Stimulated activated CD4-positive, alpha-beta T cell treated with anti-CD3 and anti-CD28 coated beads, Interleukin-12 subunit alpha, Interleukin-12 subunit beta, amount 100 ng/mL, for 48 hours (primary cell): ENCODE measurements around the gene SP140.
A peak's percentile ranks its signal among the peaks of the same experiment; 100 is the strongest.
"Not testable (repeated sequence)": the region's sequence is repeated elsewhere in the genome, so short reads cannot be mapped to it uniquely, and the experiment has no call there.

Experiments used
- DNase-seq, 3 donors: peaks; one replicate each; pipeline ENCODE4 v3.0.0-alpha.2; 2020; ENCODE audit warnings: low read depth in 2 of 3, low spot score in 1 of 3

The SP140 gene

DNA sequence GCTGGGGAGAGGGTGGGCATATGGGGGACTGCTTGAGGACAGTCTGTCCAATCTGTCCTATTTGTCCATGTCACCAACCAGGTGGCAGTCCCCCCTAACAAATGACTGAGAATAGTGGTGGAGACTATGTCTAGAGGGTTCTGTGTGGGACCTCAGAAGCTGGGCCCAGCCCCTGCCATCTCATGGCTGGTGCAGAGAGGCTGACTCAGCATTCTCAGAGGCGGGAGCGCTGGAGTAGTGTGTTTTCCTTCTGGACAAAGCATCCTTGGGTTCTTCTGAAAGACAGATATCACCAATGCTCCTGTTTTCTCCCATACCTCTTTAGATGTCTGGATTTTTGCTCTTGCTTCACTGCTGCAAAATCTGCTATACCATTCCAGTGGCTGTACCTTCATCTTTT is 57.4 kb downstream of the SP140 start:
- DNase-seq = no peak

DNA sequence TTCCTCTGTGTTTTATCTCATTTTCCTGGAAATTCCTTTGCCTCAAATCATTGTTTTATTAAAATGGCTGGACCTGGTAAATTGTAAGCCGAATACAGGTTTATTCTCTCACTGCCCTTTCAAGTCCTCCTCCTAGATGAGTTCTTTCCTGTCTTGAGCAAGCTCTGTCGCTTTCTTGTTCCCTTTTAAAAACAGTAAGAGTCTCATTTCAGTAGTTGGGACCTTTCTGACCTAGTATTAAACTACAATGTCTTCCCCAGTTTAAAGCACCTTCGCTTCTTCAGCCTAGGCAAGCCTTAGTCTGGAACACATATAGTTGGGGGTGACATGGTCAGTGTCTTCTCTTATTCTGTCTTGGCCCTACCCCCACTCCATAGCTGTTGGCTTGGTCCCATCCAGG is 60.5 kb downstream of the SP140 start:
- no peak for DNase-seq

DNA sequence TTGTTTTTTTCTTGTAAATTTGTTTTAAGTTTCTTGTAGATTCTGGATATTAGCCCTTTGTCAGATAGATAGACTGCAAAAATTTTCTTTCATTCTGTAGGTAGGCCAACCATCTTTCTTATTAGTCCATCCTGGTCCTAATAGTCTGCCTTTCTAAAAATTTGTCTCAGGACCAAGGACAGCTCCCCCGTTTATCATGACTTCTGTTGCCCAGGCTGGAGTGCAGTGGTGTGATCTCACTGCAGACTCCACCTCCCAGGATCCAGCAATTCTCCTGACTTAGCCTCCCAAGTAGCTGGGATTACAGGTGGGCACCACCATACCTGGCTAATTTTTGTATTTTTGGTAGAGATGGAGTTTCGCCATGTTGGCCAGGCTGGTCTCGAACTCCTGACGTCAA is 63.8 kb downstream of the SP140 start:
- DNase-seq = not testable (repeated sequence)

DNA sequence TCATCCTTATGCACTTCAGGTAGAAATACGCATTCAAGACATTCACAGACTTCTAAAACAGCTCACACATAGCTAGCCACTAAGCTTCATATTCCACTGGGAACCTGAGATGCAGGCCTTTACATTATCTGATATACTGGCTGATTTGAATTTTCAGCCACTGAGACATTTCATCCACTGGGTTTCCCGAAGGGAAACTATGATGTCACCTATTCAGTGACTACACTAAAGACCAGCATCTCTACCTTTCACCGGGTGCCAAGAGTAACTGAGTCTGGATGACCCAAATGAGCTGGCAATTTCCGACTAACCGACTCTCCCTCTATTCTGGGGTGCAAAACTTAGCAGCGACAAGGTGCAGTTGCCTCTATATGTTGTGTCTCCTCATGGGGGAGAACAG is 69.7 kb downstream of the SP140 start:
- DNase-seq = no peak

DNA sequence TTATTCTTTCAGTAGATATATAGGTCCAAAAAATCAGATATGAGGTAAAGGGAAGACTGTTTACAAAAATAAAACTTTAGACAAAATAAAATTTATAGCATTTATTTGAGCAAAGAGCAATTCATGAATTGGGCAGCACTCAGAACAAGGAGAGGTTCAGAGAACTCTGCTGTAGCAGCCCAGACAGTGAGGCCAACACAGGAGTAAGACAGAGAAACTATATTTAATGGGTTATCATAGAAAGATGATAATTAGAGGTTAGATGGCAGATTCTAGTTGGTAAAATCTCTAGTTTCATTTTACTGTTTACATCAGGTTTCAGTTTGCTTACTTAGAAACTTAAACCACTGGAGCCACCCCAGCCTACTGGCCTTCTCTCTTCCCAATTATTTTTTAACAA is 71.4 kb downstream of the SP140 start:
- no peak for DNase-seq

DNA sequence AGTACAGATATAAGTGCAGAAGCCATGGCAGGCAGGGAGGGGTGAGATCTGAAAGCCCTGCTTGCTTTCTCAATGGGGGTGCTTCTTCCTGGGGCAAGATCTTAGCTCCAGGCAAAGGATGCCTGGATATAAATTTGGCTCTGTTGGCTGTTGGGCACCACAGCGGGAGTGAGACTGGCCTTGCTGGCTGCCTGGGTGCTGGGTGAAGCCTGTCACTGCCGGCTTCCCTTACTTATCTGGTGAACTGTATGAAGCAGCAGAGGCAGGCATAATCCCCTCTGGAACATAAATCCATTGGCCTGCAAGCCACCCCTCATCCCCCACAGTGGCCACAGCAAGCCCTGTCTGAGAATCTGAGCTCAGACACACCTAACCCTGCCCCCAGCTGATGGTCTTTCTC is 74.1 kb downstream of the SP140 start:
- no peak for DNase-seq

DNA sequence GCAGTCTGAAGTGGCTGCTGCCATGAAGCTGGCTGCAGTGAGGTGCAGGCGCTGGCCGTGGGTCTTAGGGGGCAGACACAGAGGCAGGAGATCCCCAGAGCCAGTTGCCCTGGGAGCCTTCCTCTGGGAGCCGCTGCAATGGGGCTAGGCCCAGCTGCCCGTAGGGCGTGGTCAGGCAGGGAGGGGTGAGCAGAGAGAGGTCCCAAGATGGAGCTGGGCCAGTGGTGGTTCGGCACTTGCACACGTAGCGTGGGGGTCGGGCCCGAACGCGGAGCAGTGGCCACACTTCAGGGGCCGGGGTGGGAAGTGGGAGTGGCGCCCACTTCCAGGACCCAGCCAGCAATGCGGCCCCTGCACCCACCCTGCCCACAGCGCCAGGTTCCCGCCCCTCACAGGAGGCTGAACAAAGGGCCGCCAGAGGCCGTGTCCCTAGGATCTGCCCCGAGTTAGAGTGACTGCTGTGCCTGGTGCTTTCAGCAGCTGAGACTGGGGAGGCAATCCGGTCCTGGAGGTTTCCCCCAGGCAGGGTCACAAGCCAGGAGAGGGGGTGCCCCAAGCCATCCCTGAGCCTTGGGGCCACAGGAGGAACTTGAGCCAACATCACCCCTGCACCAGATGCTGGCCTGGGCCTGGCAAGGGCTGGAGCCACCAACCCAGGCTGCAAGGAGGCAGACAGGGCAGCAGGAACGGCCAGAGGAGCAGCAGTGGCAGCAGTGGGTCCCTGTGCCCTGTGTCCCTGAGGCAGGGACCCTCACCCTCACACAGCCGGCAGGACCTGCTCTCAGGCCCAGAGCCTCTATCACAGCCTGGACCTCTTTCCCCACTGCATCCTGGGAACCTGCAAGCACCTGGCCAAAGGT is 80.1 kb downstream of the SP140 start:
- DNase-seq = no peak

DNA sequence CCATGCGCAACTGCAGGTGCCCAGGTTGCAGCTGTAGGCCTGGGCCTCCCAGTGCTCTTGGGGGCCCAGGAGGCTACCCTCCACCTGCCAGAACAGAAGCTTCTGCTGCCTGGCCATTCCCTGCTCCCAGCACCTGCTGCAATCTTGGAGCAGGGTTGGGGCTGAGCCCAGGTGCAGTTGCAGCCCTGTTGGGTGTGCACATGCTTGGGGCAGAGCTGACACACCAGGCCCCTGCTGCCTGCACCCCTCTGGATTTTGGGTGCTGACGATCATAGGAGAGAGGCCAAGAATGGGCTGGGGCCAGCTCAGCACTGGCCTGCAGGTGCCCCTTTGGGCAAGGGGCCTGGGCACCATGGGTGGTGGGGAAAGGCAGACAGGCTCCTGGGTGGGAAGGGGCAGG is 80.9 kb downstream of the SP140 start:
- no peak for DNase-seq

DNA sequence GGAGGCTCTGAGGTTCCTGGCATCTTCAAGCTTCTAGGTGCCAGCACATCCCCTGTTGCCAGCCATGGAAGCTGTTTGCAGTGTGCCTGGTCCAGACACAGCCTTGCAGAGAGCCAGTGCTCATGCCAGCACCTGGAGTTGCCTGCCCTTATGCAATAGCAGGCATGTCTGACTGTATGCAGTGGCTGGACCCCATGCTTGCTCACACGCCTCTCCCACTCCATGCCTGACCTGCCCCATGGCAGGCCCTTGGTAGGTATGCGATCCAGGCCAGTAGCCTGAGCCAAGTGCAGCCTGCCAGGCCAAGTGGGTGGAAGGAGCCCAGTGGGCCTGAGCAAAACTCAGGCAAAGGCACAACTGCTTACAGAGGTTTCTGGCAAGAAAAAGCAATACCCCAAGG is 81.9 kb downstream of the SP140 start:
- DNase-seq = no peak

DNA sequence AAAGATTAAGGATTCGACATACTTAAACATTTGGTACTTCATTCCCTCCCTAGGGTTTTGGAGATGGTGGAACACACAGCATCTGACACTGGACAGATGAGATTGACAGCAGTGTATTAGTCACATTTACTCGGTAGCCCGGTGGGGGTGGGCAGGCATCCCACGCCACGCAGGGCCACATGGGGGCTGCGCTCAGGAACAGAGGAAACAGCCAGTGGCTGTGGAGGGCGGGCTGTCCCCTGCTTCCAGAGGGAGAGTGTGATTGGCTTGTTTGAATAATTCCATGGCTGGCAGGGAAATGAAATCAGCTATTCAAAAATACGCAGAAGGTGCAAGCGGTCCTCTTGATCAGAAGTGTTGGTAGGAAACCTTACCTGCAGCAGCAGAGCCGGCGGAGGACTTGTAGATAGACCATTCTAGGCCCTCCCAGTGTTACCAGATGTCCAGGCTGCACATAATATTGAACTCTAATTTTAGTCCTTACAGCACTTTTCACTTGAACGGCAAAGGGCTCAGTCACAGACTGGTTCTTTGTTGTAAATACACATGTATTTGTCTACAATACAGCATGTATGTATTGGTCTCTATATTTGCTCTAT is 83.0 kb downstream of the SP140 start:
- no peak for DNase-seq

DNA sequence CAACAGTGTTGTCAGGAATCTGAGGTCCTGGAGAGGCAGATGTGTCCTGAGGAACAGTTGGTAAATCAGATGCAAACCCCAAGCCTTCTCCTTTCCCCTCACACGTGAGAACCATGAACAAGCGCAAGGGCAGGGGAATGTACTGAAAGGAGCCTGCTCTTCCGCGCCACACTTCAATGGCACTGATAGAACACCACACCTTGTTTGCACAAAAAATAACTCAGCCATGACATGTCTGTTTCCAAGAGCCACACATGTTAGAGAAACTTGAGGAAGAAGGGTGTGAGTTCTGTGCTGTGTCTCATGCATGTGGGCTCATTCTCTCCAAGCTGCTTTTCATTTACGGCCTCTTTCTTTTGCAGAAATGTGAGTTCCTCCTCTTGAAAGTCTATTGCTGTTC is 85.3 kb downstream of the SP140 start:
- DNase-seq = not testable (repeated sequence)

DNA sequence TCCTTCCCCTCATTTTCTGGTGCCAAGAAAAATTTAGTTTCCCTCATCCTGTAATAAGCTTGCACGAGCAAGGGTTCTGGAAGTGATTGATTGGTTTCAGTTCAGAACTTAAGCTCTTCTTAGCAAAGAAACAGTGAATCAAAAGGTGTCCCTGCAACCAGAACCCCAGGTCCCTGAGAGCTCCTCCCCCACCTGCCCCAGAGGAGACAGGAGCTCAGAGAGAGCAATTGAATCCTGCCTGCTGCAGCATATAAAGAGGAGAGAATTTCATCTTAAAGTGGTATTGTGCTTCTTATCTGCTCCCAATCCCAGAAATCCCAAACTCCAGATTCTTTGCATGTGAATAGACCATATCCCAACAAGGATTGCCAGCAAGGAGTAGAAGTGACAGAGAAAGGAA is 86.1 kb downstream of the SP140 start:
- not testable (repeated sequence) for DNase-seq

DNA sequence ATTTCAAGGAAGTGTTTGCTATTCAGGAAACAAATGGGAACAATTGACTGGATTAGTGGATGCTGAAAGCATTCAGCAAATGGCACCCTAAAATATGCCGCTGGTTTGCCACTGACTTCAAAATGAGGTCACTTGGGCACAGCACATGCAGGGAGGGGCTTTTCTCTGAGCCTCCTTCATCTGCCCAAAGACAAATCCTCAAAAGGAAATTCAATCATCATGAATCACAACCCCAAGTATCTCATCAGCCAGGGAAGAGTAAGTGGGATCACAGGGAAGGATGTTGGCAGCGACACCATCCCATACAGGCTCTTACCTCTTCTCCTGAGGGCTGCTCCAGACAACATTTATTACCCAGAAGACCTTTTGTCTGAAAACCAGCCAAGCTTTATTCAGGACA is 87.1 kb downstream of the SP140 start:
- DNase-seq = no peak

DNA sequence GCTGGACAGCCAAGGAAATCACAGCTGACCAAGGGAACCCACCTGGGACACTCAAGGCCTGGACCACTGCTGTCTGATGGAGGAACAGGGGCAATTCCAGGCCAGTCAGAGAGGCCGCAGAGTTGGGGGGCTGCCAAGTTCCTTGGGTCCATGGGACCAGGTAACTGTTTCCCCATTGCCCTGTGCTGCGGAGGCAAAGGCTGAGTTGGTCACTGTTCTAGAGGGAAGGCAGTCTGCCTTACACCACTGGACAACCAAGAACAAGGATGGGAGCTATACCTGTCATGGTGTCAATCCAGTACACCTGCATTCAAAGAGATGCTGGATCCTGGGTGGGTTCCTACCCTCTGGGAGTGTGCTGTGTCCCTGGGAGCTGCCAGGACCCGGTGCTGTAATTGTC is 91.8 kb downstream of the SP140 start:
- no peak for DNase-seq

DNA sequence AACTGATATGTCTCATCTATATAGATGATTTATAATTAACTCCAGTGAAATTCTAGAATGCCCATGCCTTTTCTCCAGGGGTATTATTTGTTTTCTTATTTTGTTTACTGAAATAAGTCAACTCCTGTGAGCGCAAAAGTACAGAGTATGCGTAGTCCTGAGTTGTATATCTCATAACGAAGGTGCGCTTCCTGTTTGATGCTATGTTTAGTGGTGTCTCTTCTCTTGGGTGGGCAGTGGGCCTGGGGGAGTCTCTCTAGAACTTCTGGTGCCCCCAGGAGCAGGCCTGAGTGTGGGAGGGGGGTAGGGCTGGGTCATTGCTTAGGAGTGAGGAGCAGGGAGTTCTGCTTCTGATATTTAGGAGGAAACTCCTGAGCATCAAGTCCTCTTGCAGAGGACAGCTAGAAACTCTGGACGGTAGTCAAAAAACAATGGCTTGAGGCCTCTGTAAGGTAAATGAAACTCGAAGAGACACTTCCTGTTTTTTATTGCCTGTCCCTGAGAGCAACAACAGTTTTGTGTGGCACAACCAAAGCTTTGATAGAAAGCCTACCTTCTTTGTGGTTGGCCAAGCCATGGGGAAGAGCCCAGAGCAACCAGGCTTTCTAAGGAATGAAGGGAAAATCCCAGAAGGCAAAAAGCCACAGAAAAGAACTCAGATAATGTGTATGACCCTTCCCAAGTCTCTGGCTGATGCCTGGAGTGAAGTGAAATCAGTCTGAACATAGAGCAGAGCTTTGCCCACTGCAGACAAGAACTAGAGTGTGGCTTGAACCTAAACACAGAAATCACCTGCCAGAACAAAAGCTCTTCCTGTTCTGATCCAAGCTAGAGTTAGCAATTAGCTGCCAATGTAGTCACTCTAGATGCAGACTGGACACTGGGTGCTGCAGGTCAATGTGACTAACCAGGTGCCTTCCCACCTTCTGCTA is 92.9 kb downstream of the SP140 start:
- DNase-seq = no peak

DNA sequence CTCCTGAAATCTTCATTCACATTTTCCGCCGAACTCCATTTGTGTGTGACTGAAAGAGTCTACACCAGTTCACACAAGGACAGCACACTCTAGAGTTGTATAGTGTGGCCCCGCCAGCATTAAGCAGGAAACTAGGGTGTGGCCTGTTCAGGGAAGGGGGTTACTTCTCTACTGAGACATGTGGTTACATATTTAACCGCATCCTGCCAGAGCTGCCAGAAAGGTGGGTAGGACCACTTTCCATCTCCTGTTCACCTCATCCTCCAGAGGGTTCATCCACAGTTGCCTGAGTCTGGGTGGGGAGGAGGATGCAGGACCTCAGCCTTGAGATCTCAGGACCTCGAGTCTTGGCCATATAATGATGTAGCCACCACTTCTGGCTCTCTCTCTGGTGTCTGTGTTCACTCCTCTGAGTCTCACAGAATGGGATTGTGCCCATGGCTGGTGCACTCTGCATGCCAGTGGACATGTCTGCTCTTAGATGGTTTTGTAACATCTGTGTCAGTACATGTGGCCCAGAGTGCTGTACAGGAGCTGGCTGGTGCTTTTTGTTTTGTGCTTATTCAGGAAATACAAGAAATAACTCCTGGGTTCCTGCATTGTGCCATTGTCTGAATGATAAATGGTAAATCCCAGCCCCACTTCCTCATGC is 93.8 kb downstream of the SP140 start:
- peak; percentile 49 to 59 (median 58) for DNase-seq

DNA sequence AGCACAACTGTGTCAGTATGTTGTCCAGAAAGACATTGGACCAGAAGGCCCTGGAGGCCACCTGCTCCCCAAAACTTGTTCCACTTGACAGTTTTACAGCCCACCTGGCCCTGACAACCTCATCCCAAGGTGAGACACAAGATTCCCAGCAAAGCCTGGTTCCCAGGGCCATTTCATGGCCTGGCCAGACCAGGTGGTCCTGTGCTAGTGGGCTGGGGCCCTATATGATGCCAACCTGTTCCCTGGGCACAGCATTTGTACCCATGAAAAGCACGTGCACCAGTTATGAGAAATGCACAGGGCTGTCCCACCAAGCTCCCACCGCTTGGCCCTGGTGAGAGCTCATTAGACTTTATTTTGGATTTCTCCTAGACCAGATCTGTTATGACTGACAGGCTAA is 95.5 kb downstream of the SP140 start:
- DNase-seq = no peak

DNA sequence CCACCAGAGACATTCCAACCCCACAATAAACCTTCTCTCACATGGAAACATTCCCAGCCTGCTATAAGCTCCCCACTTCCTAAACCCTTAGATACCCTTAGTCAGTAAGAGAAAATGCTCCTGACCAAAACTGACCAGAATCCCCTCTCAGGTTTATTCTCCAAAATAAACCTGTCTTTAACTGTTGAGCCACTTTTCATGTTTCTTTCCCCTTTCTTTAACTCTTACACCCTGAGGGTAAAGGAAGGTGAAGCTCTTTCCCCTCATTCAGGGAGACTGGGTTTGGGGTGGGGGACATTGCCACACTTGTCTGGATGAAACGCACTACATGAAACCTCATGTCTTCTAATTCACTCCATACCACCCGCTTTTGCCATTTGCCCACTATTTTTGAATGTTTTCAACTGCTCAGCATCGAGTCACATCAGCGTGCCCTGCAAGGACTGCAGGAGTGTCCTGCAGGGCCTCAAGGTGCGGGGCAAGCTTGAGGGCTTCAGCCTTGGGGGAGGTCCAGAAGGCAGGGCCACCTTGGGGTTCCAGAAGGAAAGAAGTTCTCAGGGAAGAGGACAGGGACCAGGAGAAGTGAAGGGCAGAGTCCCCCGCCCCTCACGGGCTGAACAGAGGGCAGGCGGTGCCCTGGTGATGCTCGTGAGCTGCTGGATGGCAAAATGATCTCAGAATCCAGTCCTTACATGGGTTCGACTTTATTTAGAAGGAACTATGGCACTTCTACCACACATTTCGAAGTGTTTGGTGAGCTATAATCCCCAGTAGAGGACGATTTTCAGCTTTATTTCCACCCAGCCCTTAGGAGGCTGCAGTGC is 97.2 kb downstream of the SP140 start:
- no peak for DNase-seq

DNA sequence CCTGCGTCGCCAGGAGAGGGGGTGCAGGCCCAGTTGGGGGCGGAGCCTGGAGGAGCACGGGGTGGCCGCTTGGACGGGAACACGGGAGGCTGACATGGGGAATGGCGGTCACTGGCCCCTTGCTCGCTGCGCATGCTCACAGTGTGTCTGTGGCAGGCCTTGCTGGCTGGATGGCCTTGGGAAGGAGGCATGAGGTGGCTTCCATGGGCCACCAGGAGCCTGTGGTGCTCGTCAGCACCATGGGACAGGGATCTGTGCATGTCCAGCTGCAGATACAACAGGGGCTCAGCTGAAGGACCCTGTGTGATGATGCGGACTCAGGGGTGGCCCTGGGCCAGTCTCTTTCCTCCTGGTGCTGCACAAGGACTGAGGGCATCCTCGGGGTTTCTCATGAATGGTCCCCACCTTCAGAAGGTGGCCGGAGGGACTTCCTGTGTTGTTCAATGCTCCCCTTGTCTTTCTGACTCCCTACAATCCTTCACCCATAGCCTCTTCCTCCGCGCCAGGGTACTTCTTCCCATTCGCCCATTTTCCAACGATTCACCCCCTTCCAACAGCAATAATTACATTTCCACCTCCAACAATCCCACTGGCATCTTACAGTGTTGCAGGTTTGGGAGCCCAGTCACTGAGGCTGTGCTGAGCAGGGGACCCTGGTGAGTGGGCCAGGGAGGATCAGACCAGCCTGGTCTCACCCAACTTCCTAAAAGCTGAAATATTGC is 98.0 kb downstream of the SP140 start:
- no peak for DNase-seq

DNA sequence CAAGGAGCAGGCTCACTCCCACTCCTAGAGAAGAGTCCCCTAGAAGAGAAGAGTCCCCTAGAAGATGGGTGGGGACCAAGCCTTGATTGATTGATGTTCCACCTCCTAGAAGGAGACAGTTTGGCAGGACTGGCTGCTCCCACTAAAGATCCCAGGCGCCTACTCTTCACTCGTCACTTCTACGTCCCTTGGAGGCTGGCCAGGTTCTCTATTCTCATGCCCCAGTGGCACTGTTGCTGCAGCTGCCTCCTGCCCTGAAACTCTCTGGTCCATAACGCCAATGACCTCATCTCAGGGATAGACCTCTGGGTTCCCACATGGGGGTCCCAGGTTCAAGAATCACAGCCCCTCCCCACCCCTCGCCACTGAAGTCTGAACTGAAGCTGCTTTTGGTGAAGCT is 99.0 kb downstream of the SP140 start:
- no peak for DNase-seq
